Nephron (organoid): ENCODE measurements around the gene RFX6.
A peak's percentile ranks its signal among the peaks of the same experiment; 100 is the strongest.

Experiments used
- H3K27ac Mint-ChIP-seq, 3 experiments: 2 replicates each; pipeline ENCODE4 v1.8.0; 2020; ENCODE audit warnings: mixed read lengths in 3 of 3, mild to moderate bottlenecking in 2 of 3, moderate library complexity in 1 of 3
- H3K27me3 Mint-ChIP-seq: 2 replicates; pipeline ENCODE4 v1.8.0; 2021; ENCODE audit warnings: low read depth, mild to moderate bottlenecking, moderate library complexity, mixed read lengths
- H3K36me3 Mint-ChIP-seq: 2 replicates; pipeline ENCODE4 v1.8.0; 2020; ENCODE audit warnings: low read depth, mixed read lengths
- H3K4me1 Mint-ChIP-seq: 2 replicates; pipeline ENCODE4 v1.8.0; 2020; ENCODE audit warnings: mixed read lengths
- H3K4me3 Mint-ChIP-seq, 3 experiments: 2 replicates each; pipeline ENCODE4 v1.8.0; 2020; ENCODE audit warnings: mild to moderate bottlenecking in 3 of 3, mixed read lengths in 3 of 3, moderate library complexity in 2 of 3
- H3K9me3 Mint-ChIP-seq: 2 replicates; pipeline ENCODE4 v1.8.0; 2020; ENCODE audit warnings: mixed read lengths
- TF ChIP-seq, protein P1 (sequence below), 3 experiments: fragments of 200-600 bp; sonication (generic); IDR thresholded peaks; one replicate each; pipeline ENCODE4 v1.5.0; 2021; ENCODE audit warnings: antibody characterized with exemption in 3 of 3; ENCODE audit not compliant: unreplicated experiment in 3 of 3

RFX6 gene

DNA sequence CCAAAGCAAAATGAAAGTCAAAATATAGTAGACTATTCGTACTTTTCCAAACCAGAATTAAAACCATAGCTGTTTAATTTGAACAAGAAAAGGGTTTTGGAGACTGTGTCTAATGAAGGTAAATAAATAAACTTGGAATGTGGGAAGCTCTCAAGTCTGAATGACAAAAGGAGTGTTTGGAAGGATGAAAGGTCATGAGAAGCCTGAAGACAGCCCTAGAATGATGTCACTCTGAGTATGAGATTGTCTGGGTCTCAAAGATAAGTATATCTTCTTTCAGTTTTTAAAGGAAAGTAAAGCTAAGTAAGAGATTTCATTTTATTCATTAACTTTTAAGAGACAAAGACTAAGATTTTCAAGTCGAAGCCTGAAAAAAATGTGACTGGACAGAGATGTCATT lies 72.9 kb downstream of the RFX6 start:
- Mint-ChIP-seq H3K4me3 (no peak overlapping the region), H3K9me3 (no peaks in the 10 kb centered on the region), H3K27me3 (peaks cover 14% of the 10 kb centered on the region), H3K36me3 (no peaks in the 10 kb centered on the region), H3K27ac (peak overlapping the region in 1 of 3 experiments; percentile 56), H3K4me1 (no peaks in the 10 kb centered on the region)
- TF ChIP-seq, protein P1, sequence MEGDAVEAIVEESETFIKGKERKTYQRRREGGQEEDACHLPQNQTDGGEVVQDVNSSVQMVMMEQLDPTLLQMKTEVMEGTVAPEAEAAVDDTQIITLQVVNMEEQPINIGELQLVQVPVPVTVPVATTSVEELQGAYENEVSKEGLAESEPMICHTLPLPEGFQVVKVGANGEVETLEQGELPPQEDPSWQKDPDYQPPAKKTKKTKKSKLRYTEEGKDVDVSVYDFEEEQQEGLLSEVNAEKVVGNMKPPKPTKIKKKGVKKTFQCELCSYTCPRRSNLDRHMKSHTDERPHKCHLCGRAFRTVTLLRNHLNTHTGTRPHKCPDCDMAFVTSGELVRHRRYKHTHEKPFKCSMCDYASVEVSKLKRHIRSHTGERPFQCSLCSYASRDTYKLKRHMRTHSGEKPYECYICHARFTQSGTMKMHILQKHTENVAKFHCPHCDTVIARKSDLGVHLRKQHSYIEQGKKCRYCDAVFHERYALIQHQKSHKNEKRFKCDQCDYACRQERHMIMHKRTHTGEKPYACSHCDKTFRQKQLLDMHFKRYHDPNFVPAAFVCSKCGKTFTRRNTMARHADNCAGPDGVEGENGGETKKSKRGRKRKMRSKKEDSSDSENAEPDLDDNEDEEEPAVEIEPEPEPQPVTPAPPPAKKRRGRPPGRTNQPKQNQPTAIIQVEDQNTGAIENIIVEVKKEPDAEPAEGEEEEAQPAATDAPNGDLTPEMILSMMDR (IDR thresholded peaks at IDR 0.05; ENCODE audit: unreplicated experiment in 3 of 3): no peak

DNA sequence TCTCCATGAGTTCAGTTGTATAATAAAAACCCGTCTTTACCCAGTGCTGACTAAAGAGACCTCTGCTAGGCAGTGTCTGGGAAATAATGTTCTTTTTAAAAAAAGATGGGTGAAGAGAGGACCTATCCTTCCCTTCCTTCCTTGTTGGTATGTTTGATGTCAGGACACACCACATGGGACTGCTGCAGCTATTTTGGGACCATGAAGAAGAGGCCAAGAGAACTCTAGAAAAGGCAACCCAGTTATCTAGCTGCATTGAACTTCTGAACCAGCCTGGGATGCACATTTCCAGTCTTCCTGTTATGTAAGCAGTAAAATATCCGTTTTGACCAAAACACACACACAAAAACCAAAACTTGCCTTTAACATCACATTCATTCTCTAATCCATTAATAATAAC lies 77.3 kb downstream of the RFX6 start:
- H3K36me3 Mint-ChIP-seq: no peaks in the 10 kb centered on the region
- TF ChIP-seq, protein P1 (IDR thresholded peaks at IDR 0.05; ENCODE audit: unreplicated experiment in 3 of 3): no peak
- H3K9me3 Mint-ChIP-seq: no peaks in the 10 kb centered on the region
- H3K4me1 Mint-ChIP-seq: no peaks in the 10 kb centered on the region
- H3K27ac Mint-ChIP-seq: no peak overlapping the region
- H3K4me3 Mint-ChIP-seq: no peak overlapping the region
- H3K27me3 Mint-ChIP-seq: peaks cover 4% of the 10 kb centered on the region

DNA sequence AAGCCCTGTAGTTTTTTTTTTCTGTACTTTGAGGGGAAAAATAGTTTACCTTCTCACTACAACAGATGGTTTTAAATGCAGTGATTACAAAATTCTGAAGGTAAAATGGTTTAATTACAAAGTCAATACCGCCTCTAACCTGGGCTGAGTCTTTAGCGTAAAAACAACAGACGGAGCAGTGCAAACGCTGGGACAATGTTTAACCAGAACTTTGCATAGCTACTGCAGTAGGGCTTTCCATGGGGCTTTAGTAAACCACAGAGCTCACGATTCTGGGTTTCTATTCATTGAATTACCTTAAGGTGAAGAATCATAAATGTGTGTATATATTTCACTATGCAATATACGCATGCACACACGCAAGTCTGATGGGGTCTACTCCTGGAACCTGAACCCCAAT lies 77.9 kb downstream of the RFX6 start:
- no peaks in the 10 kb centered on the region for H3K4me1 Mint-ChIP-seq
- no peak overlapping the region for H3K4me3 Mint-ChIP-seq
- H3K36me3 Mint-ChIP-seq: no peaks in the 10 kb centered on the region
- H3K27me3 Mint-ChIP-seq: peaks cover 4% of the 10 kb centered on the region
- no peaks in the 10 kb centered on the region for H3K9me3 Mint-ChIP-seq
- TF ChIP-seq, protein P1 (IDR thresholded peaks at IDR 0.05; ENCODE audit: unreplicated experiment in 3 of 3): no peak
- H3K27ac Mint-ChIP-seq: peak overlapping the region in 1 of 3 experiments; percentile 59

DNA sequence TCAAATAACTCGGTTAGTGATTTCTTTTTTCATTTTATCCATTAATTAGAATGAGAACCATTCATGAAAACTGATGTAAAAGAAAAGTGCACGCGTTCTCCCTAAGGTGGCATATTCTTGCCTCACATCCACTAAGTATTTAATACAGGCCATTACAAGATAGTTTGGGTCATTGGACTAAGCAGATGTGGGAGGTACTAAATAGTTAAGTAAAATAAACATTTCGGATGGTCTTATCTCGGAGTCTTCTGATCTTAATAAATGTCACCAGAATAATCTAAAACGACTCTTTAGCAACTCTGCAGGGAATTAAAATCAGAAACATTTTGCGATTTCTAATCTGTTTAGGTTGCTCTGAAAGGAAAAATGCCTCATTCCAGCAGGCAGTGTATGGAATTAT lies 78.7 kb downstream of the RFX6 start:
- Mint-ChIP-seq H3K4me3 (no peak overlapping the region), H3K4me1 (no peaks in the 10 kb centered on the region), H3K36me3 (no peaks in the 10 kb centered on the region), H3K27ac (peak overlapping the region in 1 of 3 experiments; percentile 36), H3K9me3 (no peaks in the 10 kb centered on the region), H3K27me3 (peaks cover 3% of the 10 kb centered on the region)
- TF ChIP-seq, protein P1 (IDR thresholded peaks at IDR 0.05; ENCODE audit: unreplicated experiment in 3 of 3): no peak

DNA sequence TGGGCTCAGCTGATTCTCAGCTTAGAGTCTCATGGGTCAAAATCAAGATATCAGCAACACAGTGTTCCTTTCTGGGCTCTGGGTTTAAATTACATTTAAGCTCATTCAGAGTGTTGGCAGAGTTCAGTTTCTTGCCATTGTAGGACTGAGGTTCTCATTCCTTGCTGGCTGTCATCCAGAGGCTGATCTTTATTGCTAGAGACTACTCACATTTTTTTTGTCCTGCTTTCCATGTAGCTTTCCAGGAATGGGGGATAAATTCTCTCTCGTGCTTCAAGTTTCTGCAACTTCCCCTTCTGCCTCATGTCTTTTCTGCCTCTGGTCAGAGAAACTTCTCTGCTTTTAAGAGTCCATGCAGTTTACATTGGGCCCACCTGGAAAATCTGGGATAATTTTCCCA lies 86.9 kb downstream of the RFX6 start:
- H3K27me3 Mint-ChIP-seq: peaks cover 6% of the 10 kb centered on the region
- H3K36me3 Mint-ChIP-seq: no peaks in the 10 kb centered on the region
- no peak overlapping the region for H3K4me3 Mint-ChIP-seq
- no peak overlapping the region for H3K27ac Mint-ChIP-seq
- peaks cover 8% of the 10 kb centered on the region for H3K4me1 Mint-ChIP-seq
- TF ChIP-seq, protein P1 (IDR thresholded peaks at IDR 0.05; ENCODE audit: unreplicated experiment in 3 of 3): no peak
- H3K9me3 Mint-ChIP-seq: no peaks in the 10 kb centered on the region

DNA sequence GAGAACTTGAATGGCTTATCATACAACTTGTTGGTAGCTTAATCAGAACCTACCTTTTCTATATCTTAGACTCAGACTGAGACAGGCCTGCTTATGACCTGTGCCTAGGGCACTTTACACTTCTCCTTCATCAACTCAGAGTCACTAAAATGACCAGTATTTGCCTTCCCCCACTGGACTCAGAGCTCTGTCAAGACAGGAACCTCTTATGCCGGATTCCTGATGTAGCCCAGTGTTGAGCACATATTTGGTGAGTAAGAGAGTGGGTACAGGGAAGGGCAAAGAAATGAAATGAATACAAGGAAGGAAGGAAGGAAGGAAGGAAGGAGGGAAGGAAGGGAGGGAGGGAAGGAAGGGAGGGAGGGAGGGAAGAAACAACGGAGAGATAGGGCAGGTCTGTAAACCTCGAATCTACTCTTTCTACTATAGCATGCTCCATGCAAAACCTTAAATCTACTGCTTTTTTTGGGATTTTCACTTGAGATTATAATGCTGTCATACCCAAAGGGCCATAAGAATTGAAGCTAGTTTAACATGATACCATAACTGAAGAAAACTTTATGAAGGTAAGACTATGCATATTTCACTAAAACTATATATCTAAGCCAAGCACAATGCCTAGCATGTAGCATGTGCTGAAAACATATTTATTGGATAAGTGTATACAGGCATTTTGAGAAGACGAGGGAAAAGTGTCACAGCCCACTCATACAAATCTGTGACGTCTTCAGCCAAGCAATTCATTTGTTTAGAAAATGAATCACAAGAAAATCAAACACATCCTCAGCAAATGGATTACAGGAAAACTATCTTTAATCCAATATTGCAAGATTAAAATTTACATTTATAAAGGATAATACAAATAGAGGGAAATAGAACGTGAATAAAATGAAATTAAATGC lies 89.9 kb downstream of the RFX6 start:
- Mint-ChIP-seq H3K27ac (no peak overlapping the region), H3K27me3 (peaks cover 6% of the 10 kb centered on the region), H3K4me1 (peaks cover 8% of the 10 kb centered on the region), H3K9me3 (no peaks in the 10 kb centered on the region), H3K36me3 (no peaks in the 10 kb centered on the region), H3K4me3 (no peak overlapping the region)
- TF ChIP-seq, protein P1 (IDR thresholded peaks at IDR 0.05; ENCODE audit: unreplicated experiment in 3 of 3): no peak
